GM12892 (cell line): ENCODE results near the gene TM2D3.
"Not testable (repeated sequence)": the region's sequence is repeated elsewhere in the genome, so short reads cannot be mapped to it uniquely, and the experiment has no call there.

Experiments used
- DNase-seq: peaks from one replicate; pipeline ENCODE4 v3.0.0; 2011; ENCODE audit not compliant: insufficient read length
- FAIRE-seq: peaks from 2 replicates; lab custom pipeline; 2011; peaks lifted over from hg19 to GRCh38; lab: Jason Lieb, UNC
- POLR2A ChIP-seq: IDR thresholded peaks from 2 replicates; pipeline ENCODE4 v1.6.1; 2011; ENCODE audit warnings: low read depth, low read length, control low read depth
- POLR2AphosphoS5 ChIP-seq: IDR thresholded peaks from 2 replicates; pipeline ENCODE4 v1.6.1; 2011; ENCODE audit warnings: low read depth, low read length, control low read depth
- TAF1 ChIP-seq: IDR thresholded peaks from 2 replicates; pipeline ENCODE4 v1.6.1; 2011; ENCODE audit warnings: low read depth, mild to moderate bottlenecking, control low read depth, low read length, borderline replicate concordance

The TM2D3 gene

GRCh38 chr15:101635944-101636727, 16.0 kb downstream of the TM2D3 start:
- DNase-seq = no peak
- TF ChIP-seq TAF1 = no peak
- TF ChIP-seq POLR2AphosphoS5 = no peak
- no peak for TF ChIP-seq POLR2A
- FAIRE-seq = no peak

- no peak for TF ChIP-seq POLR2A
- TF ChIP-seq TAF1 = no peak
- no peak for TF ChIP-seq POLR2AphosphoS5
- DNase-seq (no peak), FAIRE-seq (no peak)
Measured at GRCh38 chr15:101633356-101633755, 18.8 kb downstream of the TM2D3 start.

DNA sequence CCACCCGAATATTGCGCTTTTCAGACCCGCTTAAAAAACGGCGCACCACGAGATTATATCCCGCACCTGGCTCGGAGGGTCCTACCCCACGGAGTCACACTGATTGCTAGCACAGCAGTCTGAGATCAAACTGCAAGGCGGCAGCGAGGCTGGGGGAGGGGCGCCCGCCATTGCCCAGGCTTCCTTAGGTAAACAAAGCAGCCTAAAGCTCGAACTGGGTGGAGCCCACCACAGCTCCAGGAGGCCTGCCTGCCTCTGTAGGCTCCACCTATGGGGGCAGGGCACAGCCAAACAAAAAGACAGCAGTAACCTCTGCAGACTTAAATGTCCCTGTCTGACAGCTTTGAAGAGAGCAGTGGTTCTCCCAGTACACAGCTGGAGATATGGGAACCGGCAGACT, 25.5 kb downstream of the TM2D3 start:
- not testable (repeated sequence) for FAIRE-seq, DNase-seq

- DNase-seq = no peak
- TF ChIP-seq POLR2A (no peak), TAF1 (no peak), POLR2AphosphoS5 (no peak)
- no peak for FAIRE-seq
Measured at GRCh38 chr15:101625980-101626379, 26.2 kb downstream of the TM2D3 start.

GRCh38 chr15:101625184-101625583, 27.0 kb downstream of the TM2D3 start:
- FAIRE-seq = no peak
- TF ChIP-seq POLR2AphosphoS5 = no peak
- TF ChIP-seq TAF1 = no peak
- TF ChIP-seq POLR2A = no peak
- DNase-seq = no peak

DNA sequence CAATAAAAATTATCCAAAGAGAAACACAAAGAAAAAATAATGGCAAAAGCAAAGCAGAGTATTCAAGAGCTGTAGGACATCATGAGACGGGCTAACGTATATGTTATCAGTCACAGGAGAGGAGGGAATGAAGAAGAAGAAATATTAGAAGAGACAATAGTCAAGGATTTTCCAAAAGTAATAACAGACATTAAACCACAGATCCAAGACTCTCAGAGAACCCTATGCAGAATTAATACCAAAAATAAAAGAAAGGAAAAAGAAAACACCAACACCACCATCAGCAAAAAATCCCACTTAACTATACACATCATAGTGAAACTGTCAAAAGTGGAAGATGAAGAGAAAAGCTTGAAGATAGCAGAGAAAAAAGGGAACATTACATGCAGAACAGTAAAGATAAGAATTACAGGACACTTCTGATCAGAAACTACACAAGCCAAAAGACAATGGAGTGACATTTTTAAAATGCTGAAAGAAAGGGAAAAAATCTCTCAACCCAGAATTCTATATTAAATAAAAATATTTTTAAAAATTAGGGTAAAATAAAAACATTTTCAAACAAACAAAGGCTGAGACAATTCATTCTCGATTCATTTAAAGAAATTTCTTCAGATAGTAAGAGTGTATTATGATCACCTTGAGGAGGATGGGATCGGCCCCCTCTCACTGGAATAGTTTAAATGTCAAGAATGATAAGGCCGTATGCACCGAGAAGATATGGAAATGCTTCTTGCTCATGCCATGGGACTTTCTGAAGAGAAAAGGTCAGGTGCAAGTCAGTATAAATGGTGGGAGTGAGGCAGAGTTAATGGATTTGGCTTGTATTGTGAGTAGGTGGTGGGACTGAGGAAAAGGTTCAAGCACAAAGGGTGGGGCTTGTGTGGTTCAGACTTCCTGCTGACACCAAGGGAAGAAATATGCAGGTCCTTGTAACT, 28.5 kb downstream of the TM2D3 start:
- DNase-seq (no peak), FAIRE-seq (no peak)
- TF ChIP-seq TAF1 (no peak), POLR2AphosphoS5 (no peak)

GRCh38 chr15:101621961-101622360, 30.2 kb downstream of the TM2D3 start:
- no peak for TF ChIP-seq TAF1
- TF ChIP-seq POLR2A = no peak
- no peak for TF ChIP-seq POLR2AphosphoS5
- DNase-seq (no peak), FAIRE-seq (no peak)

DNA sequence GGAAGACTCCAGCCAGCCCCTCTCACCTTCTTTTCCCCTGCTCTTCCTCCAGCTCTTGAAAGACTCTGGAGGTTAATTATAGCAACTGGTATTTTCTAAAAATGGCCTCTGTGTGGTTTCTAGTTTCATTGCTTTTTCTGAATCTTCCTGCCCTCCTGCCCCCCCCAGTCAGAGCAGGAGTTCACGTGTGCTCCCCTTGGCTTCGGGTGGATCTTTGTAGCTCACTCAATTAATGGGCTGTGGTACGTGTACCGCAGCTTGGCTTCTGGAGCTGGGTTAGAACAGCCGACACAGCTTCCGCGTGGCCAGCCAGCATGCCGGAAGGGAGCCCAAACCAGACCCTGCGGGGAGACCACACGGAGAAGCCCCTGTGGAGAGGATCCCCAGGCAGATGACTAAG, 31.5 kb downstream of the TM2D3 start:
- no peak for DNase-seq
- TF ChIP-seq POLR2A (no peak), POLR2AphosphoS5 (no peak), TAF1 (no peak)
- FAIRE-seq = no peak

- DNase-seq = no peak
- TF ChIP-seq TAF1 (no peak), POLR2A (no peak), POLR2AphosphoS5 (no peak)
- no peak for FAIRE-seq
Measured at GRCh38 chr15:101619615-101619865, 32.6 kb downstream of the TM2D3 start.

DNA sequence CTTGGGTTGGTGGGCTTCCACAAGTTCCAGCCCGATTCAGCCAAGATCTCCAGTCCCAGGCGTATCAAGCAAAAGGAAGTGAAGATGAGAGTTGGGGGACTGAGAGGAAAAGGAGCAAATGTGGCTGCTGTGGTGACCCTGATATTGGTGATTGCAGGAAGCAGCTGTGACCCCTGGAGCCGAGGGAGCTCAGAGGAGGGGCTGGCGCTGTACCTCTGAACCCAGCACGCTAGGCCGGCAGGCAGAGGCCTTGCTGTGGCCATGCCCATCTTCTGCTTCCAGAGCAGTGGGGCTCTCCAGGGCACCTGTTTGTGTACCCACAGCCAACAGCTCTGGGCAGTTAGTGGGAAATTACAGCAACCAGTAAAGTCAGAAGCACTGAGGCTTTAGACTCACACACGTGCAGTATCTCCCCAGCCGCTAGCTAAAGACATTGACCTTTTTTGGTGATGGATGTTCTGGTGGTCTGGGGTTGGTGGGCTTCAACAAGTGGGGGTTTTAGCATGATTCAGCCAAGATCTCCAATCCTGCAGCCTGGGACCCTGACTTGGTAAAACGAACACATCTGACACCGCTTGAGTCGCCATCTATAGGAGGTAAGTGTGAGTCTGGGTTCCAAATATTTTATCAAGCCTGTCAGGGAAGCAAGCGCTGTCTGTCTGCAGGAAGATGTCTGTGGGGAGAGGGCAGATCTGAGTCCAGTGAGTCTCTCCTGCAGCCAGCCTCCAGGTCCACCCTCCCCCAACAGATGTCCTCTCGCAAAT, 33.1 kb downstream of the TM2D3 start:
- DNase-seq = no peak
- TF ChIP-seq TAF1 (no peak), POLR2A (no peak), POLR2AphosphoS5 (no peak)
- FAIRE-seq = no peak

DNA sequence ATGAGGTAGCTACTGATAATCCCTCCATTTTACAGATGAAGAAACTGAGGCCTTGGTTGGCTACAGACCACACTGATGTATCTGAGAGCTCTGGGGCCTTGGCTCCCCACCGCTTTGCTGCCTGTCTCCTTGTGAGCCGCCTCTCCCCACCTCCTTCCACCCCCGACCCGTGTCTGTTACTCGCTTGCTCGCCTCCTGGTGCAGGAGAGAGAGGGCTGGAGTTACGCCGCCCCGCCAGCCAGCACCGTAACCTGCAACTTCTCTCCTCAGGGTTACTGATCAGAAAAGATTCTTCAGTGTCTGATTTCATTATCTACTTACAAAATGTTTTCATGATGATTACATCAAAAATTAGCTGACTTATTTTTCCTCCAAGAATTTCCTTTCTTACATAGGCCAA, 34.1 kb downstream of the TM2D3 start:
- no peak for FAIRE-seq

More for the DNA sequence above, 34.1 kb downstream of the TM2D3 start:
- no peak for DNase-seq
- TF ChIP-seq TAF1 (no peak), POLR2AphosphoS5 (no peak), POLR2A (no peak)
